HG03108 (cell line): ENCODE results near the gene THOP1.
A peak's percentile ranks its signal among the peaks of the same experiment; 100 is the strongest.

Source experiments
- ATAC-seq: cut with Tn5 transposase; IDR thresholded peaks from one replicate; pipeline ENCODE4 v1.9.1; 2021; ENCODE audit warnings: moderate library complexity; ENCODE audit not compliant: unreplicated experiment

The THOP1 gene

GRCh38 chr19:2785244-2785997 lies at the start of gene THOP1:
TSS of gene THOP1 (plus strand) at chr19:2785503. CDS start at chr19:2785663, 160 bp downstream.
- ATAC-seq, result peak; percentile 62

GRCh38 chr19:2736550-2737190 lies 48.6 kb upstream of the THOP1 start:
- no peak for ATAC-seq

- ATAC-seq, result peak; percentile 98
These were observed 45.5 kb upstream of the THOP1 start, which contains the start of gene SLC39A3 for GRCh38 chr19:2739602-2740313. TSS of gene SLC39A3 (minus strand) at chr19:2740017. CDS start at chr19:2737257, 2,760 bp downstream.

GRCh38 chr19:2740314-2740656 lies 45.0 kb upstream of the THOP1 start:
- ATAC-seq, result no peak

- no peak for ATAC-seq
These were observed 42.2 kb upstream of the THOP1 start for GRCh38 chr19:2743099-2743498.

GRCh38 chr19:2744113-2744512 lies 41.2 kb upstream of the THOP1 start:
- ATAC-seq, result no peak

- no peak for ATAC-seq
These were observed 38.0 kb upstream of the THOP1 start for GRCh38 chr19:2747349-2747748.

- ATAC-seq, result no peak
These were observed 34.4 kb upstream of the THOP1 start for GRCh38 chr19:2750808-2751437.

GRCh38 chr19:2751438-2751830 lies 33.9 kb upstream of the THOP1 start:
- ATAC-seq, result no peak

GRCh38 chr19:2754659-2755447 lies 30.4 kb upstream of the THOP1 start:
- ATAC-seq, result no peak

- no peak for ATAC-seq
These were observed 29.9 kb upstream of the THOP1 start for GRCh38 chr19:2755448-2755705.

- no peak for ATAC-seq
These were observed 29.5 kb upstream of the THOP1 start for GRCh38 chr19:2755811-2756210.

- ATAC-seq, result no peak
These were observed 28.8 kb upstream of the THOP1 start for GRCh38 chr19:2756477-2756876.

GRCh38 chr19:2756921-2757881 lies 28.1 kb upstream of the THOP1 start:
- ATAC-seq, result no peak

- ATAC-seq, result no peak
These were observed 26.5 kb upstream of the THOP1 start for GRCh38 chr19:2758601-2759313.

GRCh38 chr19:2759362-2759761 lies 25.9 kb upstream of the THOP1 start:
- ATAC-seq, result no peak

GRCh38 chr19:2759965-2760364 lies 25.3 kb upstream of the THOP1 start:
- no peak for ATAC-seq

- no peak for ATAC-seq
These were observed 24.0 kb upstream of the THOP1 start for GRCh38 chr19:2761309-2761677.
